GM23338 (cell line): ENCODE measurements around the gene INPP4B. TPM values are rescaled to one million over a fixed set of nuclear protein-coding genes. Genes with fewer than 3 reads are reported as not detected.

Source experiments
- ATAC-seq: fragments of 200-7000 bp; cut with Tn5 transposase; 3 replicates; pipeline ENCODE4 v1.9.1; 2020
- DNase-seq: peaks from one replicate; pipeline ENCODE4 v3.0.0-alpha.2; 2015; ENCODE audit warnings: low spot score
- H2AFZ ChIP-seq: fragments of 200-600 bp; sonication (generic); 2 replicates; pipeline ENCODE4 v1.8.0; 2016; ENCODE audit warnings: antibody characterized with exemption, mild to moderate bottlenecking, moderate library complexity
- H3F3A ChIP-seq: fragments of 200-600 bp; sonication (generic); replicated peaks from 2 replicates; pipeline ENCODE4 v1.8.0; 2017; ENCODE audit warnings: antibody characterized with exemption, mixed run types, low read depth
- H3K27ac ChIP-seq: fragments of 200-600 bp; sonication (generic); 2 replicates; pipeline ENCODE4 v1.6.1; 2016; ENCODE audit warnings: low read depth
- H3K27me3 ChIP-seq: fragments of 200-600 bp; sonication (generic); 2 replicates; pipeline ENCODE4 v1.8.0; 2016; ENCODE audit warnings: mild to moderate bottlenecking, mixed run types, moderate library complexity; ENCODE audit not compliant: insufficient read depth
- H3K36me3 ChIP-seq: fragments of 200-600 bp; sonication (generic); 2 replicates; pipeline ENCODE4 v1.8.0; 2016; ENCODE audit warnings: mild to moderate bottlenecking; ENCODE audit not compliant: insufficient read depth
- H3K4me1 ChIP-seq: fragments of 200-600 bp; sonication (generic); 2 replicates; pipeline ENCODE4 v1.8.0; 2016; ENCODE audit warnings: mild to moderate bottlenecking, moderate library complexity; ENCODE audit not compliant: insufficient read depth
- H3K4me2 ChIP-seq: fragments of 200-600 bp; sonication (generic); 2 replicates; pipeline ENCODE4 v1.7.1; 2017; ENCODE audit warnings: mixed run types
- H3K4me3 ChIP-seq: fragments of 200-600 bp; sonication (generic); 2 replicates; pipeline ENCODE4 v1.6.1; 2016; ENCODE audit warnings: mixed run types
- H3K79me2 ChIP-seq: fragments of 200-600 bp; sonication (generic); replicated peaks from 2 replicates; pipeline ENCODE4 v1.8.0; 2017; ENCODE audit warnings: mild to moderate bottlenecking; ENCODE audit not compliant: insufficient read depth
- H3K9me2 ChIP-seq: fragments of 200-600 bp; sonication (generic); 2 replicates; pipeline ENCODE4 v1.8.0; 2017; ENCODE audit not compliant: insufficient read depth
- H4K20me1 ChIP-seq: fragments of 200-600 bp; sonication (generic); replicated peaks from 2 replicates; pipeline ENCODE4 v1.8.0; 2017; ENCODE audit warnings: mild to moderate bottlenecking; ENCODE audit not compliant: insufficient read depth
- H3K27ac Mint-ChIP-seq: 2 replicates; pipeline ENCODE4 v1.8.0; 2020; ENCODE audit warnings: inconsistent platforms, mild to moderate bottlenecking, moderate library complexity, mixed read lengths
- H3K27me3 Mint-ChIP-seq: 3 replicates; pipeline ENCODE4 v1.8.0; 2022; ENCODE audit warnings: low read depth, mild to moderate bottlenecking, moderate library complexity, mixed read lengths, inconsistent platforms; ENCODE audit not compliant: insufficient read depth, poor library complexity
- H3K36me3 Mint-ChIP-seq: 3 replicates; pipeline ENCODE4 v1.8.0; 2021; ENCODE audit warnings: low read depth, mild to moderate bottlenecking, inconsistent platforms, moderate library complexity, mixed read lengths
- H3K4me1 Mint-ChIP-seq: 3 replicates; pipeline ENCODE4 v1.8.0; 2020; ENCODE audit warnings: mild to moderate bottlenecking, inconsistent platforms, mixed read lengths
- H3K4me3 Mint-ChIP-seq: 3 replicates; pipeline ENCODE4 v1.8.0; 2021; ENCODE audit warnings: moderate library complexity, mild to moderate bottlenecking, inconsistent platforms, mixed read lengths
- H3K9me3 Mint-ChIP-seq: 3 replicates; pipeline ENCODE4 v1.8.0; 2020; ENCODE audit warnings: moderate library complexity, mild to moderate bottlenecking, inconsistent platforms, mixed read lengths
- CREB1 ChIP-seq: fragments of 250-450 bp; sonication (Bioruptor Pico); IDR thresholded peaks from 2 replicates; pipeline ENCODE4 v1.5.0; 2020; ENCODE audit warnings: low read depth, mild to moderate bottlenecking, moderate library complexity
- EZH2 ChIP-seq: fragments of 200-600 bp; sonication (generic); IDR thresholded peaks from one replicate; pipeline ENCODE4 v1.8.0; 2017; ENCODE audit warnings: antibody characterized with exemption, mild to moderate bottlenecking, low read depth; ENCODE audit not compliant: unreplicated experiment
- EZH2phosphoT487 ChIP-seq: fragments of 200-600 bp; sonication (generic); IDR thresholded peaks from one replicate; pipeline ENCODE4 v1.8.1; 2018; ENCODE audit warnings: antibody characterized with exemption; ENCODE audit not compliant: unreplicated experiment
- NANOG ChIP-seq: IDR thresholded peaks from 2 replicates; pipeline ENCODE4 v1.6.1; 2016; ENCODE audit warnings: antibody characterized with exemption, borderline replicate concordance
- POLR2AphosphoS5 ChIP-seq: IDR thresholded peaks from 2 replicates; pipeline ENCODE4 v1.6.1; 2016; ENCODE audit warnings: antibody characterized with exemption, low read depth
- STAT1 ChIP-seq: IDR thresholded peaks from one replicate; pipeline ENCODE4 v1.6.1; 2016; ENCODE audit warnings: antibody characterized with exemption; ENCODE audit not compliant: unreplicated experiment
- ZNF114 ChIP-seq: fragments of 250-450 bp; sonication (Bioruptor Pico); IDR thresholded peaks from 2 replicates; pipeline ENCODE4 v1.5.0; 2020; ENCODE audit warnings: mild to moderate bottlenecking, moderate library complexity
- ZNF331 ChIP-seq: fragments of 250-450 bp; sonication (Bioruptor Pico); IDR thresholded peaks from 2 replicates; pipeline ENCODE4 v1.5.0; 2020; ENCODE audit warnings: low read depth, mild to moderate bottlenecking, moderate library complexity
- polyA plus RNA-seq: library from polyadenylated mRNA; unstranded; fragments of >200 nt; fragmentation: Nextera tagmentation; extraction: Ambion mirVana; gene quantifications from 2 replicates; pipeline ENCODE4 v1.2.1, GENCODE V29; 2016
- total RNA-seq: library from RNA; depleted of rRNA; stranded (reverse); fragments of >200 nt; shearing (Covaris generic); gene quantifications from 2 replicates; pipeline ENCODE4 v1.2.3, GENCODE V29; 2014
- TF ChIP-seq, protein P1 (sequence below): IDR thresholded peaks from 2 replicates; pipeline ENCODE4 v1.6.1; 2016; ENCODE audit warnings: antibody characterized with exemption
- TF ChIP-seq, protein P2 (sequence below), 2 experiments: fragments of 200-600 bp in 1 of 2; sonication (generic) in 1 of 2; conservative IDR thresholded peaks; 2 replicates each; pipeline versions ENCODE4 v1.5.1 to v1.6.1; 2016 to 2017; ENCODE audit warnings: antibody characterized with exemption in 2 of 2, low read depth in 2 of 2, mild to moderate bottlenecking in 2 of 2, moderate library complexity in 1 of 2

Gene INPP4B
- total and polyA plus RNA-seq, 2 experiments from 2014 or later = 0.11 to 0.14 TPM

DNA sequence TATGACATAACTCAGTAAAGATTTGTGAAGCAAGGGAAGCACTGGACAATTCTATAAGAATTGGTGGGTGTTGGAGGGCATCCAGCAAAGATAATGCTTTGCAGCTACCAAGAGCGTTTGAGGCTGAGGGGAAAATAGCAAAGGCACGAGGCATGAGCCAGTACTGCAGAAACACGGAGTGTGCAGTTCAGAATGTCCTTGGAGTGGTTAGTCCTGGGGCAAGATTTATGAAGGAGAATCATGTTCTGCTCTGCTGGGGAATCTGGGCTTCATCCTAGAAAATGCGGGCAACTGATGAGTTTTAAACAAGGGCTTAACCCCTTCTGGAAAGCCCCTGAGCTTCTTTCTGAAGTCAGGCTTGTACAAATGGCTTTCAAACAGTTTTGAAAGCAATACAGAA, 757.2 kb downstream of the INPP4B start (continued):
- TF ChIP-seq, protein P1, sequence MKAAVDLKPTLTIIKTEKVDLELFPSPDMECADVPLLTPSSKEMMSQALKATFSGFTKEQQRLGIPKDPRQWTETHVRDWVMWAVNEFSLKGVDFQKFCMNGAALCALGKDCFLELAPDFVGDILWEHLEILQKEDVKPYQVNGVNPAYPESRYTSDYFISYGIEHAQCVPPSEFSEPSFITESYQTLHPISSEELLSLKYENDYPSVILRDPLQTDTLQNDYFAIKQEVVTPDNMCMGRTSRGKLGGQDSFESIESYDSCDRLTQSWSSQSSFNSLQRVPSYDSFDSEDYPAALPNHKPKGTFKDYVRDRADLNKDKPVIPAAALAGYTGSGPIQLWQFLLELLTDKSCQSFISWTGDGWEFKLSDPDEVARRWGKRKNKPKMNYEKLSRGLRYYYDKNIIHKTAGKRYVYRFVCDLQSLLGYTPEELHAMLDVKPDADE = no peak
- TF ChIP-seq CREB1 = no peak
- no peak for TF ChIP-seq EZH2phosphoT487
- TF ChIP-seq ZNF331 (CRISPR knock-in tag) = no peak

DNA sequence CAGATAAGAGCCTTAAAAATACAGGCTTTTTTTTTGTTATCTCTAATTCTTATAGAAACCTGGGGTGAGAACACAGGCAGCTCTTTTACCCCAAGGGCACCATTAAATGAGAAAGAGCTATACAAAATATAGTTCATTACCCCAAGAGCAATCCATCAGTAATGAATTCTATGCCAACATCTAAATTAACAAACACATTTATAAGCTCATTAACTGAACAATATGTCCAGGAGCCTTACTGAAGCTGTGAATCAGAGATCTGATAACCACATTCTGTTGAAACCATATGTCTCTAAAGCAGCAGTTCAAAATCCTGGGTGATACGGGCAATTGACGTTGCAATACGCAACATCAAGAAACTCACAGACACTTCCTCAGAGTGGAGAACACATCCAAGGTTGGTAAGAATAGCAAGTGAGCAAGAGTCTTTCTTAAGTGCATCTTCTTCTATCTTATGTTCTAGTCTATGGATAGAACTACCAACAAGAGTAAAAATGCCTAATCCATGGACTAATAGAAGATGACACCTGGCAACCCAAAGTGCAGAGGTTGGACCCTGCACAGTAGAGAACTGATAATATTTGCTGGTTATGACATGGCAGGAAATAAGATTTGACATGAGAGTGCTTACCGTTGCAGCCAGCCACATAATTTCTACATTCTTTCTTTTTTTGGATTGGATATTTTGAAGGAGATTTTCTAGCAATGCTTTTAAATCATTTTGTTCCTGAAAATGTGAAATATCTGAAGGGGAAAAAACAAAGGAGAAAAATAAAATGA, 760.4 kb downstream of the INPP4B start:
- Histone ChIP-seq H3K4me2 (no peak overlapping the region), H3K4me3 (no peak overlapping the region), H3K9me2 (no peaks in the 10 kb centered on the region), H4K20me1 (no peaks in the 10 kb centered on the region), H3K27me3 (no peaks in the 10 kb centered on the region), H2AFZ (no peak overlapping the region), H3K27ac (no peak overlapping the region), H3F3A (no peaks in the 10 kb centered on the region), H3K36me3 (no peaks in the 10 kb centered on the region), H3K79me2 (no peaks in the 10 kb centered on the region), H3K4me1 (no peaks in the 10 kb centered on the region)
- Mint-ChIP-seq H3K27me3 (no peaks in the 10 kb centered on the region), H3K4me3 (no peak overlapping the region), H3K9me3 (no peaks in the 10 kb centered on the region), H3K4me1 (no peaks in the 10 kb centered on the region), H3K27ac (no peak overlapping the region), H3K36me3 (no peaks in the 10 kb centered on the region)
- no peak for DNase-seq
- no peak for TF ChIP-seq NANOG
- no peak for TF ChIP-seq EZH2phosphoT487
- no peak for TF ChIP-seq ZNF114
- no peak for TF ChIP-seq STAT1
- TF ChIP-seq POLR2AphosphoS5 = no peak
- no peak for TF ChIP-seq CREB1
- TF ChIP-seq, protein P1 = no peak
- no peak for TF ChIP-seq ZNF331 (CRISPR knock-in tag)
- no peak for TF ChIP-seq EZH2
- no peak for ATAC-seq

DNA sequence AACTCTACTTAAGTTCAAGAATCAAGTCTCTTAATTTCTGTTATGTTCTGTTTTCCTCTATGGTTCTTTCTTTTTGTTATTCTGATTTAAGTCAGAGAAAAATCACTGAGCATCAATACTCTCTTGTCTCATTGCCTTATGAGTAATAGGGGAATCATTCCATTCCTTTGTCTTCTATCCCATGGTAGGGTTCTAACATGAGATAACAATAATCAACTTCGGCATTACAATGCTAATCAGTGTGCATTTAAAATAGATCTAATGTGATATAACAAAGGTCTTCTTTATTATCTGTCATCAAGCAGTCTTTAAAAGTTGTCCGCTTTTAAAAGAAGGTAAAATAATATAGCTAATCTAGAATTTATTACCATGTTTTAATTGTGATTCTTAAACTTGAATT, 762.8 kb downstream of the INPP4B start:
- no peaks in the 10 kb centered on the region for H3K27me3 ChIP-seq
- H3K4me1 ChIP-seq = no peaks in the 10 kb centered on the region
- no peaks in the 10 kb centered on the region for H3K9me2 ChIP-seq
- no peaks in the 10 kb centered on the region for H3K79me2 ChIP-seq
- Mint-ChIP-seq H3K4me1 (no peaks in the 10 kb centered on the region), H3K9me3 (no peaks in the 10 kb centered on the region), H3K27ac (no peak overlapping the region), H3K36me3 (no peaks in the 10 kb centered on the region), H3K27me3 (no peaks in the 10 kb centered on the region), H3K4me3 (no peak overlapping the region)
- no peaks in the 10 kb centered on the region for H4K20me1 ChIP-seq
- H3K4me2 ChIP-seq = no peak overlapping the region
- no peaks in the 10 kb centered on the region for H3F3A ChIP-seq
- no peaks in the 10 kb centered on the region for H3K36me3 ChIP-seq
- ATAC-seq = no peak
- no peak overlapping the region for H3K4me3 ChIP-seq
- no peak for TF ChIP-seq ZNF114
- no peak for TF ChIP-seq STAT1
- TF ChIP-seq EZH2phosphoT487 = no peak
- no peak for TF ChIP-seq CREB1
- TF ChIP-seq, protein P2, sequence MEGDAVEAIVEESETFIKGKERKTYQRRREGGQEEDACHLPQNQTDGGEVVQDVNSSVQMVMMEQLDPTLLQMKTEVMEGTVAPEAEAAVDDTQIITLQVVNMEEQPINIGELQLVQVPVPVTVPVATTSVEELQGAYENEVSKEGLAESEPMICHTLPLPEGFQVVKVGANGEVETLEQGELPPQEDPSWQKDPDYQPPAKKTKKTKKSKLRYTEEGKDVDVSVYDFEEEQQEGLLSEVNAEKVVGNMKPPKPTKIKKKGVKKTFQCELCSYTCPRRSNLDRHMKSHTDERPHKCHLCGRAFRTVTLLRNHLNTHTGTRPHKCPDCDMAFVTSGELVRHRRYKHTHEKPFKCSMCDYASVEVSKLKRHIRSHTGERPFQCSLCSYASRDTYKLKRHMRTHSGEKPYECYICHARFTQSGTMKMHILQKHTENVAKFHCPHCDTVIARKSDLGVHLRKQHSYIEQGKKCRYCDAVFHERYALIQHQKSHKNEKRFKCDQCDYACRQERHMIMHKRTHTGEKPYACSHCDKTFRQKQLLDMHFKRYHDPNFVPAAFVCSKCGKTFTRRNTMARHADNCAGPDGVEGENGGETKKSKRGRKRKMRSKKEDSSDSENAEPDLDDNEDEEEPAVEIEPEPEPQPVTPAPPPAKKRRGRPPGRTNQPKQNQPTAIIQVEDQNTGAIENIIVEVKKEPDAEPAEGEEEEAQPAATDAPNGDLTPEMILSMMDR (conservative IDR thresholded peaks at IDR 0.05; ENCODE audit: low read depth in 2 of 2) = no peak
- TF ChIP-seq, protein P1 = no peak
- no peak for TF ChIP-seq EZH2
- TF ChIP-seq POLR2AphosphoS5 = no peak
- TF ChIP-seq NANOG = no peak
- no peak overlapping the region for H3K27ac ChIP-seq
- no peak for DNase-seq
- no peak overlapping the region for H2AFZ ChIP-seq
